Hepatocyte (in vitro differentiated cells): ENCODE measurements around the gene GORASP2.

ENCODE experiments used
- CTCF ChIP-seq: fragments of 200-600 bp; sonication (generic); IDR thresholded peaks from 2 replicates; pipeline ENCODE4 v1.5.1; 2016; ENCODE audit warnings: antibody characterized with exemption, mild to moderate bottlenecking; ENCODE audit not compliant: poor library complexity
- EZH2 ChIP-seq: fragments of 200-600 bp; sonication (generic); IDR thresholded peaks from 2 replicates; pipeline ENCODE4 v1.6.1; 2016; ENCODE audit warnings: antibody characterized with exemption, mild to moderate bottlenecking, borderline replicate concordance
- EZH2phosphoT487 ChIP-seq: fragments of 200-600 bp; sonication (generic); IDR thresholded peaks from one replicate; pipeline ENCODE4 v1.6.1; 2018; ENCODE audit warnings: antibody characterized with exemption, mild to moderate bottlenecking, low read depth, moderate library complexity; ENCODE audit not compliant: unreplicated experiment, severe bottlenecking

DNA sequence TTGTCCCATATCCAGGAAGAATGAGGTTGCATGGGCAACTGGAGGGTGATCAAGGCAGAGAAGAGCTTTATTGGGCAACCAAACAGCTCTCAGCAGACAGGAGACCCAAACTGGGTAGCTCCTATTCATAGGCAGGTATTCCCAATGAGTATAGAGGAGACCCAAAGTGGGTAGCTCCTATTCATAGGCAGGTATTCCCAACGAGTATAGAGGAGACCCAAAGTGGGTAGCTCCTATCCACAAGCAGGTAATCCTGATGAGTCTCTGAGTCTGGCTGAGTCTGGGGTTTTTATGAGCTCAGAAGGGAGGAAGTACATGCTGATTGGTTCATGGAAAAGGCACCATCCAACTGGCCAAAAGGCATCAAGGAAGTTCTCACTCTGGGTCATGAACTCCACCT, 5.3 kb upstream of the GORASP2 start:
- TF ChIP-seq CTCF (no peak), EZH2 (no peak), EZH2phosphoT487 (no peak)
